Smooth muscle cell of trachea (primary cell): ENCODE data around the gene ARPP21. TPM values are rescaled to one million over a fixed set of nuclear protein-coding genes. Genes with fewer than 3 reads are reported as not detected.

Experiments
- total RNA-seq: library from RNA; depleted of rRNA; stranded (reverse); fragments of >200 nt; gene quantifications from 2 replicates; pipeline ENCODE4 v1.2.1, GENCODE V29; 2014

ARPP21 gene
- not detected in 2 replicates for total RNA-seq

DNA sequence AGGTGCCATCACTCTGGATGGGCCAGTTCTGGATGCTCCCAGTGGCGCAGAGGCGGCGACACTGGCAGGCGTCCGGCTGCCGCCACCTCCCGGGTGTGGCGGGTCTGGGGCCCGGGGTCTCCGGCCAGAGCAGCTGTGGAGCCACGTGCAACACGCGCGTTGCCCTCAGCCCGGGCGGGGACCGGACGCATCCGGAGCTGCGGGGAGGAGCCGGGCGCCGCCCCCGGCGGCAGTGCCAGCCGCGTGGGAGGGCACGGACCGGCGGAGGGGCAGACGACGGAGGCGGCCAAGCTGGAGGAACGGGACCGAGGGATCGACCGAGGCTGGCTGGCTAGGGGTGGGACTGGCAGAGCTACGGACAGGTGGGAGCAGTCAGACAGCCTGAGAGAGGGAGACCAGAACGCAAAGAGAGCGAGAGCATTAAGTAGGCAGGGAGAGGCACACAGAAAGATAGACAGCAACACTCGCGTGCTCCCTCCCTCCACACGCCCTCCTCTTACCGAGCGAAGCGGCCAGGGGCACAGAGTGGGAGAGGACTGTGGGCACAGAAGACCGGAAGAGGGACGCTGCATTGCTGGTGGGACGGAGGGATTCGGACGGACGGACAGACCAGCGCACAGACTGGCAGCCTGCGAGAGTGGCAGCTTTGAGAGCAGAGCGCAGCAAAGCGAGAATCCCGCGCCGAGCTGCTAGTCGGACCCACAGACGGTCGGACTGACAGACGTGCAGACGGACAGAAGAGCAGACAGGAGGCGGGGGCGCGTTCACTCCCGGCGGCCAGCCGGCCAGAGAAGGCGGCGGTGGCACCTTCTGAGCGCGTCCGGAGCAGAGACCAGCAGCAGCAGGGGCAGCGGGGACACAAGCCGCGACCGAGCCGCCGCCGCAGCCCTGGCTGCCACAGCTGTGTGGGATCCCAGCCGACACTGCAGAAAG, at the start of gene ARPP21:
TSS of gene ARPP21 (plus strand) at position 272 of the 933 bp plus-strand sequence. CDS start 42,227 bp downstream, outside the sequence.

